ENCODE measurements around the gene LEF1. TPM values are rescaled to one million over a fixed set of nuclear protein-coding genes. Genes with fewer than 3 reads are reported as not detected.

LEF1 gene
- total RNA-seq, 1 donor from 2014 or later = 139 TPM

- H3K36me3 Mint-ChIP-seq (ENCODE audit: low read depth) = peaks cover 55% of the 10 kb centered on the region
- peak overlapping the region; percentile 72 for H3K27ac Mint-ChIP-seq
- no peak for DNase-seq (ENCODE audit: low spot score)
- H3K4me1 Mint-ChIP-seq (ENCODE audit: low read depth) = peaks cover 94% of the 10 kb centered on the region
- intact Hi-C loops (cut with micrococcal nuclease) = loop anchor here (2.0 kb wide), 1 partner anchor 14 kb away; no protein-coding TSS in a partner anchor
- H3K9me3 Mint-ChIP-seq = no peaks in the 10 kb centered on the region
- H3K4me3 Mint-ChIP-seq = peak overlapping the region; percentile 84
- H3K27me3 Mint-ChIP-seq (ENCODE audit: insufficient read depth) = no peaks in the 10 kb centered on the region
Measured at GRCh38 chr4:108160741-108161352, 7.9 kb downstream of the LEF1 start.

- Mint-ChIP-seq H3K27ac (peak overlapping the region; percentile 58), H3K27me3 (ENCODE audit: insufficient read depth) (no peaks in the 10 kb centered on the region), H3K36me3 (ENCODE audit: low read depth) (peaks cover 51% of the 10 kb centered on the region), H3K4me3 (peak overlapping the region; percentile 84), H3K9me3 (no peaks in the 10 kb centered on the region), H3K4me1 (ENCODE audit: low read depth) (peaks cover 94% of the 10 kb centered on the region)
- intact Hi-C loops (cut with micrococcal nuclease) = loop anchor here (2.0 to 10.0 kb wide), 2 partner anchors 13 to 1655 kb away; partner anchors contain the start of gene GAR1
- DNase-seq (ENCODE audit: low spot score) = no peak
Measured at GRCh38 chr4:108159845-108160244, 8.9 kb downstream of the LEF1 start.

GRCh38 chr4:108157655-108158054 lies 11.1 kb downstream of the LEF1 start:
- intact Hi-C loops (cut with micrococcal nuclease) = loop anchor here (10.0 kb wide), 1 partner anchor 1657 kb away; the partner anchor contains the start of gene GAR1
- peak overlapping the region; percentile 75 for H3K27ac Mint-ChIP-seq
- no peaks in the 10 kb centered on the region for H3K9me3 Mint-ChIP-seq
- no peak for DNase-seq (ENCODE audit: low spot score)
- H3K27me3 Mint-ChIP-seq (ENCODE audit: insufficient read depth) = no peaks in the 10 kb centered on the region
- H3K4me3 Mint-ChIP-seq = peak overlapping the region; percentile 76
- peaks cover 84% of the 10 kb centered on the region for H3K4me1 Mint-ChIP-seq (ENCODE audit: low read depth)
- peaks cover 43% of the 10 kb centered on the region for H3K36me3 Mint-ChIP-seq (ENCODE audit: low read depth)

GRCh38 chr4:108156391-108156790 lies 12.3 kb downstream of the LEF1 start:
- no peak for DNase-seq (ENCODE audit: low spot score)
- Mint-ChIP-seq H3K4me1 (ENCODE audit: low read depth) (peaks cover 85% of the 10 kb centered on the region), H3K27ac (peak overlapping the region; percentile 59), H3K4me3 (peak overlapping the region; percentile 72), H3K27me3 (ENCODE audit: insufficient read depth) (no peaks in the 10 kb centered on the region), H3K9me3 (no peaks in the 10 kb centered on the region), H3K36me3 (ENCODE audit: low read depth) (peaks cover 45% of the 10 kb centered on the region)
- intact Hi-C loops (cut with micrococcal nuclease) = loop anchor here (1.0 to 10.0 kb wide), 2 partner anchors 8 to 1658 kb away; partner anchors contain the start of gene GAR1

- Mint-ChIP-seq H3K9me3 (no peaks in the 10 kb centered on the region), H3K4me1 (ENCODE audit: low read depth) (peaks cover 84% of the 10 kb centered on the region), H3K27me3 (ENCODE audit: insufficient read depth) (no peaks in the 10 kb centered on the region), H3K4me3 (peak overlapping the region; percentile 72), H3K27ac (peak overlapping the region; percentile 59), H3K36me3 (ENCODE audit: low read depth) (peaks cover 42% of the 10 kb centered on the region)
- DNase-seq (ENCODE audit: low spot score) = no peak
- intact Hi-C loops (cut with micrococcal nuclease) = loop anchor here (1.0 to 10.0 kb wide), 2 partner anchors 11 to 1659 kb away; partner anchors contain the start of gene GAR1
Measured at GRCh38 chr4:108155373-108155772, 13.4 kb downstream of the LEF1 start.

GRCh38 chr4:108152980-108153379 lies 15.8 kb downstream of the LEF1 start:
- H3K27ac Mint-ChIP-seq = peak overlapping the region; percentile 69
- intact Hi-C loops (cut with micrococcal nuclease) = loop anchor here (10.0 kb wide), 1 partner anchor 1662 kb away; the partner anchor contains the start of gene GAR1

GRCh38 chr4:108149588-108150380 lies 18.9 kb downstream of the LEF1 start:
- intact Hi-C loops (cut with micrococcal nuclease) = loop anchor here (10.0 kb wide), 1 partner anchor 1665 kb away; the partner anchor contains the start of gene GAR1
- H3K36me3 Mint-ChIP-seq (ENCODE audit: low read depth) = peaks cover 32% of the 10 kb centered on the region
- DNase-seq (ENCODE audit: low spot score) = no peak
- peak overlapping the region; percentile 47 for H3K4me3 Mint-ChIP-seq
- H3K4me1 Mint-ChIP-seq (ENCODE audit: low read depth) = peaks cover 76% of the 10 kb centered on the region
- no peaks in the 10 kb centered on the region for H3K9me3 Mint-ChIP-seq
- H3K27me3 Mint-ChIP-seq (ENCODE audit: insufficient read depth) = no peaks in the 10 kb centered on the region
- peak overlapping the region; percentile 69 for H3K27ac Mint-ChIP-seq

More at GRCh38 chr4:108152980-108153379, 15.8 kb downstream of the LEF1 start:
- H3K4me1 Mint-ChIP-seq (ENCODE audit: low read depth) = peaks cover 76% of the 10 kb centered on the region
- H3K9me3 Mint-ChIP-seq = no peaks in the 10 kb centered on the region
- peak overlapping the region; percentile 75 for H3K4me3 Mint-ChIP-seq
- no peaks in the 10 kb centered on the region for H3K27me3 Mint-ChIP-seq (ENCODE audit: insufficient read depth)
- peaks cover 33% of the 10 kb centered on the region for H3K36me3 Mint-ChIP-seq (ENCODE audit: low read depth)
- no peak for DNase-seq (ENCODE audit: low spot score)

- Mint-ChIP-seq H3K4me3 (peak overlapping the region; percentile 17), H3K4me1 (ENCODE audit: low read depth) (peaks cover 90% of the 10 kb centered on the region), H3K27me3 (ENCODE audit: insufficient read depth) (no peaks in the 10 kb centered on the region), H3K9me3 (no peaks in the 10 kb centered on the region), H3K27ac (peak overlapping the region; percentile 67), H3K36me3 (ENCODE audit: low read depth) (peaks cover 38% of the 10 kb centered on the region)
- intact Hi-C loops (cut with micrococcal nuclease) = loop anchor here (1.0 kb wide), 2 partner anchors 8 to 9 kb away; no protein-coding TSS in a partner anchor
- no peak for DNase-seq (ENCODE audit: low spot score)
Measured at GRCh38 chr4:108148316-108148715, 20.4 kb downstream of the LEF1 start.

- Mint-ChIP-seq H3K4me3 (peak overlapping the region; percentile 53), H3K9me3 (no peaks in the 10 kb centered on the region), H3K36me3 (ENCODE audit: low read depth) (peaks cover 26% of the 10 kb centered on the region), H3K4me1 (ENCODE audit: low read depth) (peaks cover 90% of the 10 kb centered on the region), H3K27ac (peak overlapping the region; percentile 75), H3K27me3 (ENCODE audit: insufficient read depth) (no peaks in the 10 kb centered on the region)
- DNase-seq (ENCODE audit: low spot score) = no peak
- intact Hi-C loops (cut with micrococcal nuclease) = loop anchor here (2.0 kb wide), 1 partner anchor 14 kb away; no protein-coding TSS in a partner anchor
Measured at GRCh38 chr4:108146819-108147218, 21.9 kb downstream of the LEF1 start.

- DNase-seq (ENCODE audit: low spot score) = no peak
- intact Hi-C loops (cut with micrococcal nuclease) = loop anchor here (2.0 kb wide), 1 partner anchor 14 kb away; no protein-coding TSS in a partner anchor
- Mint-ChIP-seq H3K36me3 (ENCODE audit: low read depth) (peaks cover 25% of the 10 kb centered on the region), H3K27ac (peak overlapping the region; percentile 3), H3K27me3 (ENCODE audit: insufficient read depth) (no peaks in the 10 kb centered on the region), H3K9me3 (no peaks in the 10 kb centered on the region), H3K4me1 (ENCODE audit: low read depth) (peaks cover 90% of the 10 kb centered on the region), H3K4me3 (peak overlapping the region; percentile 53)
Measured at GRCh38 chr4:108146336-108146735, 22.4 kb downstream of the LEF1 start.

GRCh38 chr4:108144451-108144850 lies 24.3 kb downstream of the LEF1 start:
- Mint-ChIP-seq H3K4me3 (peak overlapping the region; percentile 76), H3K27ac (peak overlapping the region; percentile 93), H3K27me3 (ENCODE audit: insufficient read depth) (no peaks in the 10 kb centered on the region), H3K36me3 (ENCODE audit: low read depth) (peaks cover 22% of the 10 kb centered on the region), H3K9me3 (no peaks in the 10 kb centered on the region), H3K4me1 (ENCODE audit: low read depth) (peaks cover 96% of the 10 kb centered on the region)
- no peak for DNase-seq (ENCODE audit: low spot score)
- intact Hi-C loops (cut with micrococcal nuclease) = no loop called here

- H3K9me3 Mint-ChIP-seq = no peaks in the 10 kb centered on the region
- peak overlapping the region; percentile 93 for H3K27ac Mint-ChIP-seq
- H3K27me3 Mint-ChIP-seq (ENCODE audit: insufficient read depth) = no peaks in the 10 kb centered on the region
- peaks cover 25% of the 10 kb centered on the region for H3K36me3 Mint-ChIP-seq (ENCODE audit: low read depth)
- peaks cover 100% of the 10 kb centered on the region for H3K4me1 Mint-ChIP-seq (ENCODE audit: low read depth)
- DNase-seq (ENCODE audit: low spot score) = no peak
- peak overlapping the region; percentile 74 for H3K4me3 Mint-ChIP-seq
- intact Hi-C loops (cut with micrococcal nuclease) = no loop called here
Measured at GRCh38 chr4:108143515-108143914, 25.2 kb downstream of the LEF1 start.

All from activated T-helper 1 cell treated with anti-CD3 and anti-CD28 coated beads, Interleukin-12 subunit alpha, Interleukin-12 subunit beta, Interleukin-2, Interleukin-4 antibody, amounts not matched to agents 30 ng/mL and 10 ng/mL and 1 ng/mL, durations not matched to agents 14 hours and 24 hours and 36 hours (primary cell).